ENCODE data around the gene PLCG1.

DNA sequence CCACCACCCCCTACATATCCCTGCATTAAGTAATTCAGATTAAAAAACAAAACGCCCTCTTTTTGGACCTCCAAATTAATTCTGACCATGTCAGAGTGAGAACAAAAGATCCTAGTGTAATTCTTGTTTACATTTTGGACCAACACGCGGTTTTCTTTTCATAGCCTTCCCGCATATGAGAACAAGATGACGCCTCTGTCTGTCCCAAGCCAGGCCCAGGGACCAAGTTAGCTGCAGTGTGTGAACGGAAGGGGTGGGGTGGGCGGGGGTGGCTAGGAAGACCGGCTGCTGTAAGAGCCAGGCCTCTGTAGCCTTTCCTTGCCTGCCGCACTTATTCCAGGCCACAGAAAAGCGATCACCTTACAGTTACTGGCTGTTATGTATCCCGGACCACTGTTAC is 68.0 kb downstream of the PLCG1 start:
- TF ChIP-seq, protein P1, sequence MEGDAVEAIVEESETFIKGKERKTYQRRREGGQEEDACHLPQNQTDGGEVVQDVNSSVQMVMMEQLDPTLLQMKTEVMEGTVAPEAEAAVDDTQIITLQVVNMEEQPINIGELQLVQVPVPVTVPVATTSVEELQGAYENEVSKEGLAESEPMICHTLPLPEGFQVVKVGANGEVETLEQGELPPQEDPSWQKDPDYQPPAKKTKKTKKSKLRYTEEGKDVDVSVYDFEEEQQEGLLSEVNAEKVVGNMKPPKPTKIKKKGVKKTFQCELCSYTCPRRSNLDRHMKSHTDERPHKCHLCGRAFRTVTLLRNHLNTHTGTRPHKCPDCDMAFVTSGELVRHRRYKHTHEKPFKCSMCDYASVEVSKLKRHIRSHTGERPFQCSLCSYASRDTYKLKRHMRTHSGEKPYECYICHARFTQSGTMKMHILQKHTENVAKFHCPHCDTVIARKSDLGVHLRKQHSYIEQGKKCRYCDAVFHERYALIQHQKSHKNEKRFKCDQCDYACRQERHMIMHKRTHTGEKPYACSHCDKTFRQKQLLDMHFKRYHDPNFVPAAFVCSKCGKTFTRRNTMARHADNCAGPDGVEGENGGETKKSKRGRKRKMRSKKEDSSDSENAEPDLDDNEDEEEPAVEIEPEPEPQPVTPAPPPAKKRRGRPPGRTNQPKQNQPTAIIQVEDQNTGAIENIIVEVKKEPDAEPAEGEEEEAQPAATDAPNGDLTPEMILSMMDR (IDR thresholded peaks at IDR 0.05; ENCODE audit: extremely low read depth in 1 of 2, insufficient read depth in 1 of 2, low read depth in 1 of 2, low read length in 2 of 2) = no peak
- TF ChIP-seq JUN (IDR thresholded peaks at IDR 0.05; ENCODE audit: borderline replicate concordance, insufficient read depth, insufficient read length, low read depth) = no peak
- TF ChIP-seq POLR2A (IDR thresholded peaks at IDR 0.05; ENCODE audit: low read depth, low read length) = no peak
- TF ChIP-seq, protein P2, sequence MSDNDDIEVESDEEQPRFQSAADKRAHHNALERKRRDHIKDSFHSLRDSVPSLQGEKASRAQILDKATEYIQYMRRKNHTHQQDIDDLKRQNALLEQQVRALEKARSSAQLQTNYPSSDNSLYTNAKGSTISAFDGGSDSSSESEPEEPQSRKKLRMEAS (IDR thresholded peaks at IDR 0.05; ENCODE audit: insufficient read depth, insufficient read length) = no peak

All from endothelial cell of umbilical vein (primary cell).